H1 (cell line): Measurements from ENCODE around the gene RNASE1. TPM values are rescaled to one million over a fixed set of nuclear protein-coding genes. Genes with fewer than 3 reads are reported as not detected.

Experiments used
- FOSL1 ChIP-seq: IDR thresholded peaks from 2 replicates; pipeline ENCODE4 v1.6.1; 2011; ENCODE audit warnings: mild to moderate bottlenecking, low read depth, low read length, moderate library complexity; ENCODE audit not compliant: insufficient read depth
- polyA plus RNA-seq, 7 experiments: library from polyadenylated mRNA; depleted of rRNA in 3 of 7; stranded (reverse) in 5 of 7; unstranded in 2 of 7; fragments of >200 nt in 5 of 7; fragments of 200-250 nt in 2 of 7; gene quantifications; 1 replicate in 5 of 7; 2 replicates in 1 of 7; 4 replicates in 1 of 7; pipeline versions ENCODE4 v1.2.1 to v1.2.3, GENCODE V29; 2011 to 2013; ENCODE audit warnings: missing spikeins in 2 of 7, mixed read lengths in 2 of 7
- total RNA-seq: library from RNA; stranded (reverse); fragmentation: NEBNext Ultra II Directional; extraction: Animal tissue kit (Norgen Biotek cat#: 25700); gene quantifications from 2 replicates; pipeline ENCODE4 v1.2.1, GENCODE V29; 2021
- TF ChIP-seq, protein P1 (sequence below), 3 experiments: IDR thresholded peaks; 1 replicate in 2 of 3; 2 replicates in 1 of 3; pipeline versions ENCODE4 v1.5.1 to v1.6.1; 2011; ENCODE audit warnings: low read length in 3 of 3, mild to moderate bottlenecking in 3 of 3, inconsistent platforms in 2 of 3, low read depth in 1 of 3, moderate library complexity in 1 of 3; ENCODE audit not compliant: insufficient read depth in 1 of 3; ENCODE audit errors: control extremely low read depth in 1 of 3

RNASE1 gene
- total and polyA plus RNA-seq, 2 of the 8 experiments (the other 6 are each of a cell fraction or from before 2014, with no cell fraction given), result 2.2 to 13.4 TPM

- TF ChIP-seq, protein P1, sequence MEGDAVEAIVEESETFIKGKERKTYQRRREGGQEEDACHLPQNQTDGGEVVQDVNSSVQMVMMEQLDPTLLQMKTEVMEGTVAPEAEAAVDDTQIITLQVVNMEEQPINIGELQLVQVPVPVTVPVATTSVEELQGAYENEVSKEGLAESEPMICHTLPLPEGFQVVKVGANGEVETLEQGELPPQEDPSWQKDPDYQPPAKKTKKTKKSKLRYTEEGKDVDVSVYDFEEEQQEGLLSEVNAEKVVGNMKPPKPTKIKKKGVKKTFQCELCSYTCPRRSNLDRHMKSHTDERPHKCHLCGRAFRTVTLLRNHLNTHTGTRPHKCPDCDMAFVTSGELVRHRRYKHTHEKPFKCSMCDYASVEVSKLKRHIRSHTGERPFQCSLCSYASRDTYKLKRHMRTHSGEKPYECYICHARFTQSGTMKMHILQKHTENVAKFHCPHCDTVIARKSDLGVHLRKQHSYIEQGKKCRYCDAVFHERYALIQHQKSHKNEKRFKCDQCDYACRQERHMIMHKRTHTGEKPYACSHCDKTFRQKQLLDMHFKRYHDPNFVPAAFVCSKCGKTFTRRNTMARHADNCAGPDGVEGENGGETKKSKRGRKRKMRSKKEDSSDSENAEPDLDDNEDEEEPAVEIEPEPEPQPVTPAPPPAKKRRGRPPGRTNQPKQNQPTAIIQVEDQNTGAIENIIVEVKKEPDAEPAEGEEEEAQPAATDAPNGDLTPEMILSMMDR (IDR thresholded peaks at IDR 0.05; ENCODE audit: control extremely low read depth in 1 of 3, insufficient read depth in 1 of 3, low read depth in 1 of 3, low read length in 3 of 3), result no peak
- no peak for TF ChIP-seq FOSL1
These were observed 20.3 kb downstream of the RNASE1 start (continued) for GRCh38 chr14:20782280-20782890.
